GM12892 (cell line): ENCODE measurements around the gene RNPEP.
A peak's percentile ranks its signal among the peaks of the same experiment; 100 is the strongest.
"Not testable (repeated sequence)": the region's sequence is repeated elsewhere in the genome, so short reads cannot be mapped to it uniquely, and the experiment has no call there.

Experiments used
- DNase-seq: peaks from one replicate; pipeline ENCODE4 v3.0.0; 2011; ENCODE audit not compliant: insufficient read length
- FAIRE-seq: peaks from 2 replicates; lab custom pipeline; 2011; peaks lifted over from hg19 to GRCh38; lab: Jason Lieb, UNC
- POLR2A ChIP-seq: IDR thresholded peaks from 2 replicates; pipeline ENCODE4 v1.6.1; 2011; ENCODE audit warnings: low read depth, low read length, control low read depth
- POLR2AphosphoS5 ChIP-seq: IDR thresholded peaks from 2 replicates; pipeline ENCODE4 v1.6.1; 2011; ENCODE audit warnings: low read depth, low read length, control low read depth
- TAF1 ChIP-seq: IDR thresholded peaks from 2 replicates; pipeline ENCODE4 v1.6.1; 2011; ENCODE audit warnings: low read depth, mild to moderate bottlenecking, control low read depth, low read length, borderline replicate concordance

Gene RNPEP

GRCh38 chr1:201944639-201945038 lies 37.8 kb upstream of the RNPEP start:
- TF ChIP-seq POLR2A (no peak), POLR2AphosphoS5 (no peak)
- DNase-seq, result no peak
- no peak for FAIRE-seq

DNA sequence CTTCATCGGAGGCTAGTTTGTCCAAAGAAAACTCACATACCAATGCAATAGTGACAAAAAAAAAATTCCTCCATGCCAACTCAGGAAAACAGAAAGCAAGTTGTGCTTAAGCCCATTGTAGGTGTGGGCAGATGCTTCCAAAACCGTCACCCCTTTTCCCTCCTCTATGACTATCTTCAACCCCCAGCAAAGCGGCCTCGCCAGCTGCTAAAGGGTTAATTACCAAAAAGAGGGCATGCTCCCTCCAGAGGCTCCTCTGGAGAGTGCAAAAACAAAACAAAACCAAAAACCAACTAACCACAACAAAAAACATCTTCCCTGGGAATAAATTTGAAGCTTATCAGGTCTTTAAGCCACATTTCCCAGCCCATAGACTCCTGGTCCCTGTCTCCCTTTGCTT lies 37.3 kb upstream of the RNPEP start:
- DNase-seq (no peak), FAIRE-seq (no peak)
- TF ChIP-seq POLR2AphosphoS5 (no peak), POLR2A (no peak), TAF1 (no peak)

DNA sequence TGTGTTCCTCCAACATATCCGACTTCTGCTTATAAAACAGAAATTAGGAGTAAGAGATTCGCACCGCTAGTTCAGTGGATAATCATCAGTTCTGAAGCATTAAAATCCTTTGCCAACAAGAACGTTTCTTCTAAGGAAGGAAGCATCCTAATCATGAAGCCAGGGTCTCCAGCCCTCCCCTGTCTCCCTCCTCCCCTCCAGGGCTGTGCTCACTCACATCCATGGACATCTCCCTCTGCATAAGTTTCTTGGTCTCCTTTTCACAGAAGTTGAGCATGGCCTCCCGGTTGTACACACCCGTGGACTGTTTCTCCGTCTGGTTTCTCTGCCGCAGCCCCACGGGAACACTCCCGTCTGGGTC lies 36.6 kb upstream of the RNPEP start:
- TF ChIP-seq POLR2A, result no peak
- no peak for TF ChIP-seq POLR2AphosphoS5
- TF ChIP-seq TAF1, result no peak
- DNase-seq (no peak), FAIRE-seq (no peak)

- FAIRE-seq (no peak), DNase-seq (no peak)
- TF ChIP-seq TAF1 (no peak), POLR2A (no peak), POLR2AphosphoS5 (no peak)
Measured at GRCh38 chr1:201946224-201946908, 36.1 kb upstream of the RNPEP start, which contains the start of gene LMOD1. LMOD1 (minus strand) TSS chr1:201946548; CDS start chr1:201946340, 208 bp downstream.

- TF ChIP-seq TAF1 (no peak), POLR2AphosphoS5 (no peak)
- FAIRE-seq, result peak; percentile 5
Measured at GRCh38 chr1:201947697-201948008, 34.8 kb upstream of the RNPEP start.

GRCh38 chr1:201949491-201949890 lies 33.0 kb upstream of the RNPEP start:
- DNase-seq (no peak), FAIRE-seq (no peak)
- TF ChIP-seq POLR2A (no peak), POLR2AphosphoS5 (no peak), TAF1 (no peak)

More at GRCh38 chr1:201947697-201948008, 34.8 kb upstream of the RNPEP start:
- DNase-seq, result no peak

DNA sequence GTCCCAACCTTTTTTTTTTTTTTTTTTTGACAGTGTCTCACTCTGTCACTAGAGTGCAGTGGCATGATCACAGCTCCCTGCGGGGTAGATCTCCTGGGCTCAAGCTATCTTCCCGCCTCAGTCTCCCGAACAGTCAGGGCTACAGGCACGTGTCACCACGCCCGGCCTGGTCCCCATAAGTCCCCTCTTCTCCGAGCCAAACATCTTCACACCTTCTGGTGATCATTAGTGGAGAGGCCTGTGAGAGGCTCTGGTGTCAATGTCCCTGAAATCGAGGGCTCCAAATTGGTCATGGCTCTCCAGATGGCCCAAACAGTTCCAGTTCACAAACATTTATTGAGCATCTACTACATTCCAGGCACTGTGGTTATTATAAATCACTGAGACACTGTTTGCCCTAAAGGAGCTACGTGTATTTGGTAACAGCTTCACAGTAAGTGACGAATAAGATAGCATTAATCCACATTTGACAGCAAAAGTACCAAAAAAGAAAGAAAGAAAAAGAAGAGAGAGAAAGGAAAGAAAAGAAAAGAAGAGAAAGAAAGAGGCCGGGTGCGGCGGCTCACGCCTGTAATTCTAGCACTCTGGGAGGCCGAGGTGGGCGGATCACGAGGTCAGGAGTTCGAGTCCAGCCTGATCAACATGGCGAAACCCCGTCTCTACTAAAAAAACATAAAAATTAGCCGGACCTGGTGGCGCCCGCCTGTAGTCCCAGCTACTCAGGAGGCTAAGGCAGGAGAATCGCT lies 28.0 kb upstream of the RNPEP start:
- TF ChIP-seq POLR2A (no peak), TAF1 (no peak), POLR2AphosphoS5 (no peak)
- DNase-seq (no peak), FAIRE-seq (no peak)

- DNase-seq, result peak; percentile 89
- FAIRE-seq, result peak; percentile 99
- TF ChIP-seq TAF1, result peak; percentile 83; the same call in 1 of the 2 replicates
- TF ChIP-seq POLR2AphosphoS5, result peak; percentile 99
- peak; percentile 99 for TF ChIP-seq POLR2A
Measured at GRCh38 chr1:201955009-201955728, 27.3 kb upstream of the RNPEP start, which contains the start of gene TIMM17A. TIMM17A (plus strand) TSS chr1:201955503; CDS start chr1:201955527, 24 bp downstream.

GRCh38 chr1:201955729-201956143 lies 26.7 kb upstream of the RNPEP start:
- DNase-seq (no peak), FAIRE-seq (no peak)
- no peak for TF ChIP-seq POLR2A
- TF ChIP-seq POLR2AphosphoS5, result no peak
- TF ChIP-seq TAF1, result no peak

GRCh38 chr1:201958348-201958747 lies 24.1 kb upstream of the RNPEP start:
- TF ChIP-seq TAF1 (no peak), POLR2A (no peak), POLR2AphosphoS5 (no peak)
- FAIRE-seq (no peak), DNase-seq (no peak)

- not testable (repeated sequence) for DNase-seq, FAIRE-seq
Measured at GRCh38 chr1:201962382-201962781, 20.1 kb upstream of the RNPEP start.

DNA sequence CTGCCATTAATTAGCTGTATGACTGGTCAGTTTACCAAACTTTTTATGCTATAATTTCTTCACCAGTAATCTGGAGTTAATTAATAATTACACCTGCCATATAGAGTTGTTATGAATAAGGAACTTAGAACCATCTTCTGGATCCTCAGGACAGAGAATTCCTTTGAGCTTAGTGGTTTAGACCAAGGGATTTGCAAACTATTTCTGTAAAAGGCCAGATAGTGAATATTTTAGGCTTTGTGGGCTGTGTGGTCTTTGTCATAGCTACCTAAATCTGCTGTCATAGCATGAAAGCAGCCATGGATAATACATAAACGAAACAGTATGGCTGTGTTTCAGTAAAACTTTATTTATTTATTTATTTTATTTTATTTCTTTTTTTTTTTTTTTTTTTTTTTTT lies 18.2 kb upstream of the RNPEP start:
- no peak for TF ChIP-seq POLR2AphosphoS5
- TF ChIP-seq POLR2A, result no peak
- TF ChIP-seq TAF1, result no peak
- no peak for DNase-seq
- FAIRE-seq, result no peak
